Bronchial epithelial cell (primary cell): ENCODE data around the gene FBN3. TPM values are rescaled to one million over a fixed set of nuclear protein-coding genes. Genes with fewer than 3 reads are reported as not detected.

Source experiments
- DNase-seq: peaks from one replicate; pipeline ENCODE4 v3.0.0-alpha.2; 2010; ENCODE audit warnings: low read depth
- FAIRE-seq: peaks from 2 replicates; lab custom pipeline; 2011; peaks lifted over from hg19 to GRCh38; lab: Jason Lieb, UNC
- H3K27me3 ChIP-seq: 2 replicates; pipeline ENCODE4 v1.5.1; 2011; ENCODE audit warnings: low read length; ENCODE audit not compliant: control insufficient read depth, insufficient read depth
- H3K36me3 ChIP-seq: 2 replicates; pipeline ENCODE4 v1.5.1; 2011; ENCODE audit warnings: low read length; ENCODE audit not compliant: control insufficient read depth, insufficient read depth
- H3K4me3 ChIP-seq: 2 replicates; pipeline ENCODE4 v1.5.1; 2011; ENCODE audit warnings: mild to moderate bottlenecking, low read depth, low read length, control low read depth
- CTCF ChIP-seq: IDR thresholded peaks from 2 replicates; pipeline ENCODE4 v1.5.1; 2011; ENCODE audit warnings: mild to moderate bottlenecking, moderate library complexity, low read length, control low read depth, inconsistent platforms; ENCODE audit not compliant: insufficient read depth, severe bottlenecking
- total RNA-seq: library from RNA; depleted of rRNA; stranded (reverse); fragments of >200 nt; gene quantifications from 2 replicates; pipeline ENCODE4 v1.2.1, GENCODE V29; 2014

The FBN3 gene
- total RNA-seq, 1 donor from 2014 or later = not detected

- no peak overlapping the region for H3K4me3 ChIP-seq
- TF ChIP-seq CTCF = no peak
- FAIRE-seq = no peak
- H3K27me3 ChIP-seq = no peaks in the 10 kb centered on the region
- H3K36me3 ChIP-seq = no peaks in the 10 kb centered on the region
- peak; percentile 42 for DNase-seq
Observed at GRCh38 chr19:8050274-8051096, 98.9 kb downstream of the FBN3 start.

- FAIRE-seq (no peak), DNase-seq (no peak)
- TF ChIP-seq CTCF = no peak
- no peak overlapping the region for H3K4me3 ChIP-seq
- H3K36me3 ChIP-seq = no peaks in the 10 kb centered on the region
- no peaks in the 10 kb centered on the region for H3K27me3 ChIP-seq
Observed at GRCh38 chr19:8046569-8047165, 102.7 kb downstream of the FBN3 start.

- DNase-seq (no peak), FAIRE-seq (no peak)
- Histone ChIP-seq H3K36me3 (no peaks in the 10 kb centered on the region), H3K4me3 (no peak overlapping the region), H3K27me3 (no peaks in the 10 kb centered on the region)
- no peak for TF ChIP-seq CTCF
Observed at GRCh38 chr19:8045872-8046568, 103.4 kb downstream of the FBN3 start.

- no peaks in the 10 kb centered on the region for H3K27me3 ChIP-seq
- TF ChIP-seq CTCF = no peak
- no peaks in the 10 kb centered on the region for H3K36me3 ChIP-seq
- no peak overlapping the region for H3K4me3 ChIP-seq
- DNase-seq (no peak), FAIRE-seq (no peak)
Observed at GRCh38 chr19:8044018-8044417, 105.4 kb downstream of the FBN3 start.

- no peak for DNase-seq
- no peak for TF ChIP-seq CTCF
- no peak for FAIRE-seq
- Histone ChIP-seq H3K27me3 (no peaks in the 10 kb centered on the region), H3K36me3 (no peaks in the 10 kb centered on the region), H3K4me3 (no peak overlapping the region)
Observed at GRCh38 chr19:8042900-8043299, 106.5 kb downstream of the FBN3 start.
